IPS-NIHi7 (cell line): ENCODE data around the gene DOC2B.
"Not testable (repeated sequence)": the region's sequence is repeated elsewhere in the genome, so short reads cannot be mapped to it uniquely, and the experiment has no call there.

Experiments used
- DNase-seq: peaks from one replicate; pipeline ENCODE4 v3.0.0; 2012; ENCODE audit warnings: mixed read lengths; ENCODE audit errors: extremely low spot score

Gene DOC2B

DNA sequence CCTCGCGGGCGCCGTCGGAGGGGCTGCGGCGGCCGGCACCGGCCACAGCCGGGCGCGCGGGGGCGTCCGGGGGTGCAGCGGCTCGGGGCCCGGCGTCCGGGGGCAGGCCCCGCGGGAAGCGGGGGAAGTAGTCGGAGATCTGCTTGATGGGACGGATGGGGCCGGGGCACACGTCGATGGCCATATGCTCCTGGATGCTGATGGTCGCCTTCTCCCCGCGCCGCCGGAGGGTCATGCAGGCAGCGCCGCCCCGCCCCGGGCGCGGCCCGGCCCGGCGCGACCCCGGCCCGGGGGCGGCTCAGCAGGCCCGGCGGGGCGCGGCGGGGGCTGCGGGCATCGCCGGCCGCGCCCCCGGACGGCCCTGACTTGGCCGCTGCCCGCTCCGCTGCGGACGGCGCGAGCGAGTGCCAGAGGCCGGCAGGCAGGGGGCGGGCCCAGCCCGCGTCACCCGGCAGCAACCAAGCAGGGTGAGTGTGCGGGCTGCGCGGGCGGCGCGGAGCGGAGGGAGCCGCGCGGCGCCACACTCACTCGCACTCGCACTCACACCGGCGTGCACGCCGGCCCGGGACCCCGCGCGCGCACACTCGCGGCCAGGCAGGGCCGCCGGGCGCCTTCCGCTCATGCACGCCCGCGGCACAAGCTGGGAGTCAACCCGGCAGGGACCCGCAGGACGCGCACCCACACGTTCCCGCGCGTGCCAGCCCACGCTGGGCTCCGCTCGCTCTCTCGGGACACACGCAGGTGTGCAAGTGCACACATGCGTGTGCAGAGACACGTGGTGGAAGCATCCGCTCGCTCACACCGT lies at the start of gene DOC2B:
Gene DOC2B (minus strand): TSS at position 406 of the 805 bp plus-strand sequence. CDS start 171 bp downstream, at position 235.
- DNase-seq, result peak; percentile 88

DNA sequence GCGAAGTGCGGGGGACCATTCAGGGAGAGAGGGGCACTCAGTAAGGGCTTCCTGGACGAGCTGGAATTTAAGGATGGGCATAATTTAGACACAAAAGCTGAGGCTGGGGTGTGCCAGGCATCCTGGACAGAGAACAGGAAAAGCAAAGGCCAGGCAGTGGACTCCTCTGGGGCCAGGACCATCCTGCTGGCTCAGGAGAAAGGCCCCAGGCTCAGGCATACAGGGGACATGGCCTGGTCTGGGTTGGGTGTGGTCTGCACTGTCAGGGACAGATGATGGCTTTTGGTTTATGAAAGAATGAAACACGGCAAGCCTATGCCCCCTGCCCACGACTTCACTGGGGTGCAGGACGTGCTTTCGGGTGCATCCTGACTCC lies 48.9 kb upstream of the DOC2B start:
- DNase-seq, result no peak

DNA sequence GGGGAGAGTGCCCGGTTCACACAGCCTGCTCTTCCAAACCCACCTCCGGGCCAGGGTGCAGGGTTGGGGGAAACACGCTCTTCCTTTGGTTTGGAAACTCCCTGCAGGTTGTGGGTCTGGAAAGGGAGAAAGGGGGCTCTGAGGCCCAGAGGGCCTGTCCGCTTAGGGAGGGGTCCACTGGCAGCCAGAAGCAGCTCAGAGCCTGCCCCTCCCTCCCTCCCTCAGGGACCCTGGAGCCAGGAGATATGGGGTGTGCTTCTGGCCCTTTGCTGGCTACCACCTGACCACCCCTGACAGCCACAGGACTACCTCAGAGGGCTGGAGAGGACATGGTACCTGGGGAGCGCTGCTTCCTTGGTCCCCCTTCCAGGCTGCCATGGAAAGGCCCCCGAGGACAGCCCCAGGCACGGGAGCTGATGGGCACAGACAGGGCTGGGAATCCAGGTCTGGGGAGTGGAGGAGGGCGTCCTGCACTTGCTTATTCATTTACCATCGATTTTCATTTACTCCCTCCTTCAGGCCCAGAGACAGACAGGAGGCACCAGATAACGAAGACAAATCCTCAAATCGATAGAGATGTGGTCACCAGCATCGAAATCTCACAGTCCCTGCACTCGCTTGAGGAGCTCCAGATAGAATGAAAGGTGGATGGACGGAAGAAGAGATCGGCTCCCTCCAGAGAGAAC lies 48.4 kb upstream of the DOC2B start:
- DNase-seq, result no peak

DNA sequence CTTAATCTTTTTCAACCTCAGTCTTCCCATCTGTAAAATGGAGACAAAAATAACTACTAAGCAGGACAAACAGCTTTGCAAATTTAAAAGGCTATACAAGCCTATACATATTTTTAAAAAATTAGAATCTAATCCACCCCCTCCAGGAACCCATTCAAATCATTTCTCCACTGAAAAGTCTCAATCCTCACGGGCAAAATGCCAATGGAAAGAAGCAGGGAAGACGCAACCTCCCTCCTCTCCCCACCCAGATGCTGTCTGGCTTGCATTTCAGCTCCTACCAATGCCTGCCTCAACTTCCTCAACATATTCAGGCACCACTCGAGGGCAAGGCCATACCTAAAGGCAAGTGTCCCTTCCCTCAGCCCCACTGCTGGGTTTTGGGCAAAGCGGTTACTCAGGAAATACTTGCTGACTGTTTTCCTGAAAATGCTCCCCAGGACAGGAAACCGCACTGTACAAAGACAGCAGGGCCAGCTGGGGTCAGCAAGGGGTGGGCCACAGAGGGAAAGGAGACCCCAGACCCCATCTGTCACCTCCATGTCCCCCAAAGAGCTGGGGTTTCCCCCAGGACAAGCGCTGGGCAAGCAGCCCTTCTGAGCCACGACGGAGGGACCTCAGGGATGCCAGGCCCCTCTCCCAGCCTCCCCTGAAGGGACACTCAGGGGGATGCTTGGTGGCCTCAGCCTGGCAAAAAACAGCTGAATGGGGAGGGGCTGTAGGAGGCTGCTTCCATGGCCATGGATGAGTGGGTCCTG lies 47.7 kb upstream of the DOC2B start:
- no peak for DNase-seq

DNA sequence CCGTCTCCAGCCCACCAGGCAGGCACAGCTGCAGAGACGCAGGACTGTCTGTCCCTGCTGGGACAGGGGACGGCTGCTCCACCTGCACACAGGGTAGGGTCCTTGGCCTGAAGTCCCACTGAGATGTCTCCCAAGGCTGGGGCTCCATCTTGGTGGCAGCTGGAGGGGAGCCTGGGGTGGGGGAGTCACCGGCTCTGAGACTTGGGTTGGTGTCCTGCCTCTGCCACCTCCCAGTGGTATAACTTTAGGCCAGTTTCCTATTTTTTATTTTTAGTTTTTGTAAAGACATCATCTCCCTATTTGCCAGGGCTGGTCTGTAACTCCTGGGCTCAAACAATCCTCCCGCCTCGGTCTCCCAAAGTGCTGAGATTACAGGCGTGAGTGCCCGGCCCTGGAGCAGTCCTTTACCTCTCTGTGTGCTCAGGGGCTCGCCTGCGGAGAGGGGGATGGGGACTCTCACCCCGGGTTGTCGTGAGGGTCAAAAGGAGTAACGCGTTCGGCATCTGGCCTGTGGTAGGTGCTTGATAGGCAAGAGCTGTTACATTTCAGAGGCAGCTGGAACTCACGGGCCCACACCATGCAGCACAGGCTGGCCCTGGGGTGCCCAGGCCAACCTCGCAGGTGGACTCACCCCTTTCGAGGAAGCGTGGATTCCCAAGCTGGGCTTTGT lies 46.6 kb upstream of the DOC2B start:
- no peak for DNase-seq

DNA sequence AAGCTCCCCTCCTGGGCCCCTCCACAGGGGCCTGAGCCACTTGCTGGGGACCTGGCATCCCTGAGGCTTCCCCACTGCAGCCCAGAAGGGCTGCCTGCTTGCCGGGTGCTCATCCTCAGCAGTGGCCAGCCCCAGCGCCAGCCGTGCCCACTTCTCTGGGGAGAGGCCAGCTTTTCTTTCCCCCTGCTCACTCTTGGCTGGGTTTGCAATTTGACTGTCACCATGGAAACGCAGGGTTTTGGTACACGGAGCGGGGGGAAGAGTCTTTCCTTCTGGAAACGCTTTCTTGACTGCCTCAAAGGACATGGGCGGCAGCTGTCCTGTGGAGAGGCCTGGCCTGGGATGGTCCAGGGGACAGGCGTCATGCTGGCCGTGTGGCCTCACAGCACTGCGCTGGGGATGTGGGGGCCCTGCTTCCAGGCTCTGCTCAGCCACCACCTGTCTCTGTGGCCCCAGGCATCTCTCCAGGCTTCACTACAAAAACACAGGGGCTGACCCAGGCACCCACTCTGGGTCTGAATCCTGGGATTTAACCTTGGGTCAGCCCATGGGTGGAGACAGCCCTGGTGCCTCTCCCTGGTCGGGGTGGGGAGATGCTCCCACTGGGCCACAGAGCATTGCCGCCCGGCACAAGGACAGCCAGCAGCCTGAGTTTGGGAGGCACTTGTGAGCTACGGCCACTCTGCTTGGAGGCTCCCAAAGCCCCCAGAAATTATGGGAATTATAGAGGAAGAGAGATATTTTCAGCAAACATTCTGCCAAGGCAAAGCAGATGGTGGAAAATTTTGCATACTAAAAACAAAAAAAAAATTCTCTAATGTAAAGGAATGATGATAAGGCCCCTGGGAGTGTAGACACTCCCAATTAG lies 45.9 kb upstream of the DOC2B start:
- no peak for DNase-seq

DNA sequence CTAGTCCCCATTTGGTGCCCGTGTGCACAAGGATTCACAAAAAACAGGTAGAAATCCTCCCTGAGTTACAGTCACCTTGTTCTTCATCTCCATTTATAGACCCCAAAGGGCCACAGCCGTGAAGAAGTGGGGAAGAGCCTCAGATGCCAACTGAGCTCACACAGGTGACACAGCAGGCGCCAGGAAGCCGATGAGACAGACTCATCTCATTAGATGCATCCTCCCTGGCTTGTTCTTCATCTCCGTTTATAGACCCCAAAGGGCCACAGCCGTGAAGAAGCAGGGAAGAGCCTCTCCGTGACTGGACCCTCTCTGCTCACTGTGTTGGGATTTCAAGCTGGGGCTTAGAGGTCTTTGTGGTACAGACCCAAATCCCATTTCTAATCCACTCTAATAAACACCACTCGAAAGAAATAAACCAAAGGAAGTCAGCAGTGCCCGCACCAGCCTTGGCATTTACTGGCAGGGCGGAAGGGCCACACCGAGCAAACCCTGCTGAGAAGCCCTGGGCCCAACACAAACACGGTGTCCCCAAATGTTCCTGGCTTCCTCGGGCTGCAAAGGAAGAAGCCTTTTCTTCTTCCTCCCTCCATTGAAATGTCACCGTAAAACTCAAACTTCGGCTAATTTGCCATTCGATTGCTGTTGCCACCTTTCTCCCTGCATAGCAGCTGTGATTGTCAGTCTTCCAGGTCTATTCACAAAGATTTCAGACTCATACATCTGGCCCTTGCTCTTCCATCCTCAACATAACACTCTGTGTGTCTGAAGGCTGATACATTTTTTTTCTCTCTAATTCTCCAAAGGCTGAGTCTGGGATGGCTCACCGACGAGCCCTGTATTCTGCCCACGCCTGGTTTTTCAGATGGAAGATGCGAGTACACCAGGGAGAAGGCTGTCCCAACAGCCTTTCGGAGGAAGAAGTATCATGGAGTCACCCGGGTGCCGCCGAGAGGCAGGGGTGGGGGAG lies 44.9 kb upstream of the DOC2B start:
- no peak for DNase-seq

DNA sequence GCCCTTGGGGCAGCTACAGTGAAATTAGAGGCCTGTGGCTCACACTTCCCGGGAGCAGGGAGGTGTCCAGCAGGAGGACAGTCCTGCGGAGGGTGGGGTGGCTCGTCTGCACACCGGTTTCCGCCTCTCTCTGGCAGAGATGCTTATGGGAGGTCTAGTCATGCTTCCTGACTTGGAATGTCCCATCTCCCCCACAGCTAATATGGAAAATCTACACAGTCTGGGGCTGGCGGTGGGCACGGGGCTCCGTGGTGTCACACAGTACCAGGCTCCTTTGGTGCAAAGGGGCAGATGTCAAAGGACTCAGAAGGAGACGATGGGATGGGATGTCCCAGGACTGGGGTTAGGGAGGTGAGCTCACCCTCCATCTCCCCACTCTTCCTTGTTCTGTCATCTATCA lies 44.1 kb upstream of the DOC2B start:
- no peak for DNase-seq

DNA sequence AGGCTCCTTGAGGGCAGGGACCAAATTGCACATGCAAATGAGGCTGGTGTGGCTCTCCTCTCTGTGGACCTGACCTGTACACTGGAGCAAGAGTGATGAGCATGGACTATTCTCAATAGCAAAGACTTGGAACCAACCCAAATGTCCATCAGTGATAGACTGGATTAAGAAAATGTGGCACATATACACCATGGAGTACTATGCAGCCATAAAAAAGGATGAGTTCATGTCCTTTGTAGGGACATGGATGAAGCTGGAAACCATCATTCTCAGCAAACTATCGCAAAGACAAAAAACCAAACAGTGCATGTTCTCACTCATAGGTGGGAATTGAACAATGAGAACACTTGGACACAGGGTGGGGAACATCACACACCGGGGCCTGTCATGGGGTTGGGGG lies 43.1 kb upstream of the DOC2B start:
- not testable (repeated sequence) for DNase-seq

DNA sequence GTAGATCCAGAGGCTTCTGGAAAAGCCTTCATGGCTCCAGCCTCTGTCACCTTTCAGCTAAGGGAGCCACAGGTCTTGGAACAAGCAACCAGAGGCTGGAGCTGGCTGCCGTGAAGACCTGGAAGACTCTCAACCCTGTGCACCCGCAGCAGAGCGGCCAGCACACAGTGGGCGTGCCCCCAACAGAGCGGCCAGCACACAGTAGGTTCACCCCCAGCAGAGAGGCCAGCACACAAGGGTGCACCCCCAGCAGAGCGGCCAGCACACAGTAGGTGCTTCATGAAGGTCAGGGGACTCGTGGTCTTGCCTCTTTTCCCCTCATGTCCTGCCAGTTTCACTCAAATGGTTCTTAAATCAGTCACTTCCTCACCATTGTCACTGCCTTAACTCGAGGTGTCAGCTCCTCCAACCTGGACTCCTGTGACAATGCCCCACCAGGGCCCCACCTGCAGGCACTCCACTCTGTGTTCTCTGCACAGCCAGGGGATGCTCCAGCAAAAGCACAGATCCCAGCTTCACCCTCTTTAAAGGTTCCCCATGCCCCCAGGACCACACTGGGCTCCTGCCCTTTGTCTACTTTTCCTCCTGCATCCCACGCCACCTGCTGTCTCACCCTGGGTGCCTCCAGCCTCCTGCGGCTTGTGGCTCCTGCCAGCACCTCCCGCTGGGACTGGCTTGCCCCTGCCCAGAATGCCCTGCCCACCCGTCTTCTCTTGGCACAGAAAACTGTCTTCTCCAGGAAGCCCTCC lies 42.4 kb upstream of the DOC2B start:
- no peak for DNase-seq

DNA sequence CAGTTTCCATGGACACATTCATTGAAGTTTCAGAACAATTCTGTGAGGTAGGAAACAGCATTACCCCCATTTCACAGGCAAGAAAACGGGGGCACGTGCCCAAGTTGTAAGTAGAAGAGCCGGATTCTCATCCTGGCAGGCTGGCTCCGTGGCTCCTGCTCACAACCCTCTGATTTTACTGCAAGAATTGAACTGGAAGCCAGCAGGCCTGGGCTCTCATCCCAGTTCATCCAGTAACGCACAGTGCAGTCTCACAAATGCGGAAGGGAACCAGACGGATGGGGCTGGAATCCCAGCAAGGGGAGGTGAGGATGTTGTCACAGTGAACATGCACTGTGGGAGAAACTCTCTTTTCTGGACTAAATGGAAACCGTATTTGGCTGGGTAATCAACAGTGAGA lies 40.7 kb upstream of the DOC2B start:
- no peak for DNase-seq

DNA sequence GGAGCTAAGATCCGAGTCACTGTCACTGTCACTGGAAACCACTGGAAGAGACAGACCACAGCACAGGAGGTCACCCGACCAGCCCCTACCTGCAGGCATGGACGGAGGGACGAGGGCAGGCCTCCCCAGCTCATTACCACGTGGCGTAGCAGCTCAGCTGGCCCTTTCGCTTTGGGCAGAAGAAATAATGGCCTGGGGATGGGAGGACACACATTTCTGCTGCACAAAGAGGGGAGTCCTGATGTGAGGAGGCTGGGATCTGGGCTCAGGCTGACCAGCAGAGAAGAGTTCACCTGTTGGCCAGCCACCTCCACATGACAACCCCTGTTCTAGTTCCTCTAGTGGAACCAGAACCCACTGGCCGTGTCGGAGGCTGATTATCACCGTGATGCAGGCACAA lies 38.2 kb upstream of the DOC2B start:
- no peak for DNase-seq

DNA sequence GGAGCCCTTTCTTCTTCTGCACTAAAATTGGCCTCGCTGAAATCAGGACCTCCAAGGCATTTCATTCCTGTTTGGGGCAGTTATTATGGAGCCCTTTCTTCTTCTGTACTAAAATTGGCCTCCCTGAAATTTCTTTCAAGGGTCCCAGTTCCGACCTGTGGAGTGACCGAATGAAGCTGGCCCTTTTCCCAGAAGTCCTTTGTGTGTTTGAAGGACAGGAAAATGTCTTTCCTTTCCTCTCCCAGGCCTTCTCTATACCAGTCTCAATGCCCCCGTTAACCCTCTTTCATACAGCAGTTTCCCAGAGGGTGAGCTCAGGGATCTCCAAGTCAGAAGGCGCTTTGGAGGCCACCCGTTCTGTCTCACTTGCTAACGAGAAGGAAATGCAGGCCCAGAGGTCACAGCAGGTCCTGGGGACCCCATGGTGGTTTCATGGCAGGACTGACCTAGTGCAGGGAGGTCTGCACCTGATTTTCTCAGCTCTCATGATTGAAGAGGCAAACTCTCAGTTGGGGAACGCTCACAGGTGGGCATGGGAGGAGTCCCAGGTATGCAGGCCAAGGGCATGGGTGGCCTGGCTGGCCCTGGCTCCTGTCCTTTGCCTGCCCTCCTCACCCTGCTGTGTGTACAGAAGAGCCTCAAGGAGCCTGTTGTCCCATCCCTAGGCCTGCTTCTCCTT lies 37.1 kb upstream of the DOC2B start:
- no peak for DNase-seq

DNA sequence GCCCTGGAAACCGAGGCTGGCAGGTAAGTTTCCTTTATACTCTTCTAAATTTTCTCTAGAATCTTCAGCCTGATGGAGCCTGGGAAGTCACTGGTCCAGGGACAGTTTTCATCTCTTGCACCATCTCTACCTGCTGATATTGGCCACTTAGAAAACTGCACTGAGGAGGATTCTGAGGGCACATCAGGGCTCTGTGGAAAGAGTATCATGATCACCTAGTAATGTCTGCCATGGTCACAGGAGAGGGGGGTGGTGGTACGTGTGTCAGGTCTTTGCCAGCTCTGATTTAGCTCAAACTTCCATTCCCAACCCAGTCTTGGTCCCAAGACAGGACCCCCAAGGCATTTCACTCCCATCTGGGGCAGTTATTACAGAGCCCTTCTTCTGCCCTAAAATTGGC lies 35.2 kb upstream of the DOC2B start:
- no peak for DNase-seq

DNA sequence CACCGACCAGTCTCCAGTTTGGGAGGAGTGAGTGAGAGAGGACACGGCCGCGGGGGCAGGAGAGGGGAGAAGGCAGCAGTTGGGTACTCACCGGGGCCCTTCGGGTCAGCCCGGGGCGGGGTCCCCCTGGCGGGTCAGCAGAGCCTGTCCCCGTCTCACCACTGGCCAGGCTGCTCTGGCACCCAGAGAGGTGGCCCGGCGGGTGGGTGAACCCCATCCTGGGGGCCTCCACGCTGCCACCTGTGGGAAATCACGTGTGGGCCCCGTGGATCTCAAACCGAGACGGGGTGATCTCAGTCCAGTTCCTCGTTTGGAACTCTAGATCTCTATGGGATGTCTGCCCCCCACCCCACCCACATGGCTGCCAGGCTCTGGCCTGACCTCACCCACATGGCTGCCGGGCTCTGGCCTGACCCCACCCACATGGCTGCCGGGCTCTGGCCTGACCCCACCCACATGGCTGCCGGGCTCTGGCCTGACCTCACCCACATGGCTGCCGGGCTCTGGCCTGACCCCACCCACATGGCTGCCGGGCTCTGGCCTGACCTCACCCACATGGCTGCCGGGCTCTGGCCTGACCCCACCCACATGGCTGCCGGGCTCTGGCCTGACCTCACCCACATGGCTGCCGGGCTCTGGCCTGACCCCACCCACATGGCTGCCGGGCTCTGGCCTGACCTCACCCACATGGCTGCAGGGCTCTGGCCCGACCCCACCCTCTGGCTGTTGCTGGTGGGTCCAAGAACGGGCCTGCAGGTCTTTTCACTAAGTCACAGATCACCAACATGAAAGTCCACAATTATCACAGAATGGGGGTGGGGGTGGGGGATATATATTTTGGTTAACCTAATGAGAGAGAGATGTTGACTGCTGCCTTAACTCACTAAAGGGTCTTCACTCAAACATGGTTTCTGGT lies 34.4 kb upstream of the DOC2B start:
- peak; percentile 44 for DNase-seq

DNA sequence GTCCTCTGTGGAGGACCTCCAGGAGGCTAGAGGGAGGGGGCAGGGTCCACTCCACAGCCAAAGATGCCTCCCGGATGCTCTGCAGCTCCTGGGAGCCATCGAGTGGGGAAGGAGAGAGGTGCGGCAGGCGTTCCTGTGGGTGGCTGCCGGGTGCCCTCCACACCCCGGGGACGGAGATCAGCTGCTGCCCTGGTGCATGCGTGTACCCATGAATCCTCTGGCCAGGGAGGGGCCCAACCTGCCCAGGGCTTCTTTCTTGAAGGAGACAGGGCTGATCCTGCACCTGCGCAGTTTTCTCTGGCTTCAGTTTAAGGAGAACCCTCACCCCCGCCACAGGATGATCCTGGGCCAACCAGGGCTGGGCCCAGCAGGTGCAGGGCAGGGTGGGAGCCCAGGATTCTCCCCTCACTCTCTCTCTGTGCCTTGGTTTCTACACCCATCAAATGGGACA lies 33.5 kb upstream of the DOC2B start:
- no peak for DNase-seq

DNA sequence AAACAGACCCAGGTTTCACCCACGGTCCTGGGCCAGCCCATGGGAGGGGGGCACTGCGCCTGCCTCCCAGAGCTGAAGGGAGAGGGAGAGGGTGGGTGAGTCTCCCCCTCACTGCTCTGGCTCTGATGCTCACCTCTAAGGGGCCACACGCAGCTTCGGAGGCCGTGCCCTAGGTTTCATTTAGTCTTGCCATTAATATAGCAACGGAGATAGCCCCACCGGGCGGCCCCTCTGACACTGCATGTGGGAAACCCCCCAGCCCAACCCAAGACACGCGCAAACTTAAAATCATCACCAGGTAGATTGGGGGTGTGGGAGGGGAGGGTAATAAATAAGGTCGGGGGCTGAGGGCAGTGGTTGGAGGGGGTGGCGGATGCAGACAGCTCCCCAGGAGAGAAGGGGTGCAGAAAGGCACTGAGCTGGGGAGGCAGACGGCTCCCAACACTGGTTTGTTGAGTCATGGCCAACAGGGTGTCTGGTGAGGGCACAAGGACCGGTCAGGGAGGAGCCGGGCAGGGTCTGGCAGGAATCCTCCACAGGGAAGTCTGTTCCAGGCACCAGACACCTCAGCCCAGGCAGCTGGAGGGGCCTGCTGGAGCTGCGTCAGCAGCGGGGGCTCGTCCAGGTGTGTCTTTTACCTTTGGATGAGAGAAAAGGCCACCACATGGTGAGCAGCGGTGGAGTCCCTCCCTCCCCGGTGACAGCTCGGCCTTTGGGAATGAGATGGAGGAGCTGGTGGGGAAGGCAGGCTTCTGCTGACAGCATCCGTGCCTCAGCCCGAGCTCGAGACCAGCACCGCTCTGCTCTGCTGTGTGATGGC lies 32.0 kb upstream of the DOC2B start:
- DNase-seq, result no peak
